ENCODE results near the gene FGF3.
"Not testable (repeated sequence)": the region's sequence is repeated elsewhere in the genome, so short reads cannot be mapped to it uniquely, and the experiment has no call there.

FGF3 gene

GRCh38 chr11:69773626-69774353 lies 45.4 kb downstream of the FGF3 start:
- no peak for DNase-seq (ENCODE audit: low read depth, low spot score)

DNA sequence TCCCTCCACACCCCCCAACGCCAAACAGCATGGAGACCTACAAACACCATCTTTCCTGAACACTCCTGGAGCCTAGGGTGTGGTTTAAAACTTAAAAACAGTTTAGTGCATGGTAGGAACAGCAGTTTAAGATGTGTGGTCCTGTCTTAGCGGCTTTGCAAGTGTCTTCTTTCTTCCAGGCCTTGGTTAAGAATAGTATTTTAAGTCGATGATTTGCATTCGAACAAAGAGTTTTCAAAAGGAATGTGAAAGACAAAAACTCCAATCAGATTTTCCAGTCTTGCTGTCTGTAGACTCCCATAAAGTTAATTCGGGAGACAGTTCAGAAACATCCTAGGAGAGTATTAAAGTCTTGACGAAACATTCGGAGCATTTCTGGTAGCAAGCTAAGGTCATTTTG lies 47.8 kb downstream of the FGF3 start:
- DNase-seq (ENCODE audit: low read depth, low spot score): no peak

DNA sequence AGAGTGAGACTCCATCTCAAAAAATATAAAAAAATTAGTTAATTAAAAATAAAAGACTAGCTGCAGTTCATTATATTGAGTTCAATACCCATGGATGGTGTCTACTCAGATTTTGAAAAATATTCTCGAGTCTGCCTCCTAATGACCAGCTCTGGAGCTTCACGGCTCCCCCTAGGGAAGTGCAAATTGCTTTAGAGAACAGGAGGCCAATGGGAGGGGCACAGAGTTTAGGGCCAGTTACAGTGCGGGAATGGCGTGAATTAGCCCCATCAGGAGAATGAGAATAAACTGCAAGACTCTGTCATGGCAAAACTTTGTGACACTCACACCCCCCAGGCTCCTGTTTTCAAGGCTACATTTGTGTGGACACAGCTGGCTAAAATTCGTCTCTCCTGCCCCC lies 48.7 kb downstream of the FGF3 start:
- DNase-seq (ENCODE audit: low read depth, low spot score): no peak

GRCh38 chr11:69765498-69765995 lies 53.7 kb downstream of the FGF3 start:
- no peak for DNase-seq (ENCODE audit: low read depth, low spot score)

DNA sequence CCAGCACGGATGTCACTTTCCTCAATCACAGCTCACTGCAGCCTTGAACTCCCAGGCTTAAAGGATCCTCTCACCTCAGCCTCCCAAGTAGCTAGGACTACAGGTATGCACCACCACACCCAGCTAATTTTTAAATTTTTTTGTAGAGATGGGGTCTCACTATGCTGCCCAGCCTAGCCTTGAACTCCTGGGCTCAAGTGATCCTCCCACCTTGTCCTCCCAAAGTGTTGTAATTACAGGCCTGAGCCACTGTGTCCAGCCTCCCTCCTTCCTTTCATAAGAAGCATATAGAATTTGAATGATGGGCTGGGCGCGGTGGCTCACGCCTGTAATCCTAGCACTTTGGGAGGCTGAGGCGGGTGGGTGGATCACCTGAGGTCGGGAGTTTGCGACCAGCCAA lies 54.3 kb downstream of the FGF3 start:
- not testable (repeated sequence) for DNase-seq (ENCODE audit: low read depth, low spot score)

DNA sequence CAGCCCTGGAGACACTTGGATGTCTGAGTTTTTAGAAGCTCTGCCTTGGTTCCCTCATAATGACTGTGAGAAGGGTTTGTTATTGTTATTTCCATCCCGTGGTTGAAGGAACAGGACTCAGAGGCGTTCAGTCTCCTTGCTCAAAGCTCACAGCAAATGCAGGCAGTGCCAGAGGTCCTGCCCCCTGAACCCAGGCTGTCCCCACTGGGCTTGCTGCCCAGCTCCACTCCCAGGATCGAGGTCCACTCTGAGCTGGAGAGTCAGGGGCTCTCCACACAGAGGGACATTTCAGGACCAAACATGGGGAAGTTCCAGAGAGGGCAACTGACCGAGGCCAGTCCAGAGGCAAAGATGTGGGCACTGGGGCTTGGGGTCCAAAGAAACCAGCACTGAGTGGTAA lies 58.9 kb downstream of the FGF3 start:
- no peak for DNase-seq (ENCODE audit: low read depth, low spot score)
